Measurements from ENCODE around the gene GATAD1. TPM values are rescaled to one million over a fixed set of nuclear protein-coding genes. Genes with fewer than 3 reads are reported as not detected.

Gene GATAD1, protein sequence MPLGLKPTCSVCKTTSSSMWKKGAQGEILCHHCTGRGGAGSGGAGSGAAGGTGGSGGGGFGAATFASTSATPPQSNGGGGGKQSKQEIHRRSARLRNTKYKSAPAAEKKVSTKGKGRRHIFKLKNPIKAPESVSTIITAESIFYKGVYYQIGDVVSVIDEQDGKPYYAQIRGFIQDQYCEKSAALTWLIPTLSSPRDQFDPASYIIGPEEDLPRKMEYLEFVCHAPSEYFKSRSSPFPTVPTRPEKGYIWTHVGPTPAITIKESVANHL
- total RNA-seq (2021) (34.4 to 37.6 TPM (median 36.4 TPM) in 3 replicates), Bru-seq, nascent RNA (percentile 97 among the genes with signal in this experiment)
- long read RNA-seq, experiment 1, transcript GATAD1-201 (5 exons, 3,962 nt), result major isoform, 45 of 79 reads
- long read RNA-seq, experiment 1, transcript GATAD1-203 (3 exons, 2,017 nt), result minor isoform, 5 of 79 reads
- long read RNA-seq, experiment 1, partial matches to known transcripts, result 5 of 79 reads
- long read RNA-seq, experiment 1, other reads (novel, unspliced or antisense), result 17 of 79 reads
- long read RNA-seq, experiment 2, transcript GATAD1-201 (5 exons, 3,962 nt), result major isoform, 13 of 32 reads
- long read RNA-seq, experiment 2, partial matches to known transcripts, result 3 of 32 reads
- long read RNA-seq, experiment 2, other reads (novel, unspliced or antisense), result 16 of 32 reads
- long read RNA-seq, experiment 3, partial matches to known transcripts, result 1 of 2 reads
- long read RNA-seq, experiment 3, other reads (novel, unspliced or antisense), result 1 of 2 reads

GRCh38 chr7:92447345-92448204, at the start of gene GATAD1:
TSS of gene GATAD1 (plus strand) at chr7:92447482. CDS start at chr7:92447730, 248 bp downstream.
- Mint-ChIP-seq H3K4me1 (peaks cover 9% of the 10 kb centered on the region), H3K9me3 (peaks cover 10% of the 10 kb centered on the region), H3K4me3 (peak within 1 kb of the TSS; percentile 77), H3K27me3 (ENCODE audit: low read depth) (no peaks in the 10 kb centered on the region), H3K36me3 (peaks cover 31% of the 10 kb centered on the region), H3K27ac (peak within 1 kb of the TSS; percentile 72)
- DNase-seq (ENCODE audit: low spot score) (peak; percentile 90), ATAC-seq (peak; percentile 91)
- ChIA-PET CTCF (interaction anchor here (0.6 to 6.1 kb wide), 36 partner anchors 10 to 890 kb away, joined by 3 to 177 read pairs (median 5); partner anchors contain the start of genes ANKIB1, CYP51A1, KRIT1 and LRRD1), POLR2A (interaction anchor here (0.6 to 2.4 kb wide), 7 partner anchors 10 to 313 kb away, joined by 3 to 13 read pairs (median 6); partner anchors contain the start of genes ANKIB1, CYP51A1 and KRIT1)
- TF ChIP-seq ELF4 (CRISPR knock-in tag; IDR thresholded peaks at IDR 0.05; ENCODE audit: low read depth) (peak; percentile 90; the same call in 1 of the 2 replicates), STAT6 (CRISPR knock-in tag; conservative IDR thresholded peaks at IDR 0.05; ENCODE audit: low read depth) (no peak), RORB (CRISPR knock-in tag; IDR thresholded peaks at IDR 0.05) (no peak), MAX (CRISPR knock-in tag; IDR thresholded peaks at IDR 0.05) (peak; percentile 84), ZSCAN18 (CRISPR knock-in tag; IDR thresholded peaks at IDR 0.05) (no peak), TEAD4 (CRISPR knock-in tag; IDR thresholded peaks at IDR 0.05) (0 out of 2 replicates have a peak, but pooled peaks have one; percentile 16), RELA (CRISPR knock-in tag; IDR thresholded peaks at IDR 0.05; ENCODE audit: borderline replicate concordance) (peak; percentile 55; the same call in 1 of the 2 replicates), SP1 (CRISPR knock-in tag; conservative IDR thresholded peaks at IDR 0.05) (no peak; the same call in 1 of the 2 replicates), CREM (CRISPR knock-in tag; IDR thresholded peaks at IDR 0.05) (peak; percentile 72), ARID4B (CRISPR knock-in tag; IDR thresholded peaks at IDR 0.05; ENCODE audit: borderline replicate concordance) (peak; percentile 78; the same call in 1 of the 2 replicates), KAT7 (CRISPR knock-in tag; IDR thresholded peaks at IDR 0.05; ENCODE audit: borderline replicate concordance) (peak; percentile 63; the same call in 1 of the 2 replicates), E2F4 (CRISPR knock-in tag; IDR thresholded peaks at IDR 0.05; ENCODE audit: borderline replicate concordance, low read depth) (0 out of 2 replicates have a peak, but pooled peaks have one; percentile 18)
- TF ChIP-seq, protein P1, sequence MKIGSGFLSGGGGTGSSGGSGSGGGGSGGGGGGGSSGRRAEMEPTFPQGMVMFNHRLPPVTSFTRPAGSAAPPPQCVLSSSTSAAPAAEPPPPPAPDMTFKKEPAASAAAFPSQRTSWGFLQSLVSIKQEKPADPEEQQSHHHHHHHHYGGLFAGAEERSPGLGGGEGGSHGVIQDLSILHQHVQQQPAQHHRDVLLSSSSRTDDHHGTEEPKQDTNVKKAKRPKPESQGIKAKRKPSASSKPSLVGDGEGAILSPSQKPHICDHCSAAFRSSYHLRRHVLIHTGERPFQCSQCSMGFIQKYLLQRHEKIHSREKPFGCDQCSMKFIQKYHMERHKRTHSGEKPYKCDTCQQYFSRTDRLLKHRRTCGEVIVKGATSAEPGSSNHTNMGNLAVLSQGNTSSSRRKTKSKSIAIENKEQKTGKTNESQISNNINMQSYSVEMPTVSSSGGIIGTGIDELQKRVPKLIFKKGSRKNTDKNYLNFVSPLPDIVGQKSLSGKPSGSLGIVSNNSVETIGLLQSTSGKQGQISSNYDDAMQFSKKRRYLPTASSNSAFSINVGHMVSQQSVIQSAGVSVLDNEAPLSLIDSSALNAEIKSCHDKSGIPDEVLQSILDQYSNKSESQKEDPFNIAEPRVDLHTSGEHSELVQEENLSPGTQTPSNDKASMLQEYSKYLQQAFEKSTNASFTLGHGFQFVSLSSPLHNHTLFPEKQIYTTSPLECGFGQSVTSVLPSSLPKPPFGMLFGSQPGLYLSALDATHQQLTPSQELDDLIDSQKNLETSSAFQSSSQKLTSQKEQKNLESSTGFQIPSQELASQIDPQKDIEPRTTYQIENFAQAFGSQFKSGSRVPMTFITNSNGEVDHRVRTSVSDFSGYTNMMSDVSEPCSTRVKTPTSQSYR (CRISPR knock-in tag; IDR thresholded peaks at IDR 0.05), result no peak
- TF ChIP-seq, protein P2, sequence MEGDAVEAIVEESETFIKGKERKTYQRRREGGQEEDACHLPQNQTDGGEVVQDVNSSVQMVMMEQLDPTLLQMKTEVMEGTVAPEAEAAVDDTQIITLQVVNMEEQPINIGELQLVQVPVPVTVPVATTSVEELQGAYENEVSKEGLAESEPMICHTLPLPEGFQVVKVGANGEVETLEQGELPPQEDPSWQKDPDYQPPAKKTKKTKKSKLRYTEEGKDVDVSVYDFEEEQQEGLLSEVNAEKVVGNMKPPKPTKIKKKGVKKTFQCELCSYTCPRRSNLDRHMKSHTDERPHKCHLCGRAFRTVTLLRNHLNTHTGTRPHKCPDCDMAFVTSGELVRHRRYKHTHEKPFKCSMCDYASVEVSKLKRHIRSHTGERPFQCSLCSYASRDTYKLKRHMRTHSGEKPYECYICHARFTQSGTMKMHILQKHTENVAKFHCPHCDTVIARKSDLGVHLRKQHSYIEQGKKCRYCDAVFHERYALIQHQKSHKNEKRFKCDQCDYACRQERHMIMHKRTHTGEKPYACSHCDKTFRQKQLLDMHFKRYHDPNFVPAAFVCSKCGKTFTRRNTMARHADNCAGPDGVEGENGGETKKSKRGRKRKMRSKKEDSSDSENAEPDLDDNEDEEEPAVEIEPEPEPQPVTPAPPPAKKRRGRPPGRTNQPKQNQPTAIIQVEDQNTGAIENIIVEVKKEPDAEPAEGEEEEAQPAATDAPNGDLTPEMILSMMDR (IDR thresholded peaks at IDR 0.05), result peak; percentile 14
- TF ChIP-seq, protein P3, sequence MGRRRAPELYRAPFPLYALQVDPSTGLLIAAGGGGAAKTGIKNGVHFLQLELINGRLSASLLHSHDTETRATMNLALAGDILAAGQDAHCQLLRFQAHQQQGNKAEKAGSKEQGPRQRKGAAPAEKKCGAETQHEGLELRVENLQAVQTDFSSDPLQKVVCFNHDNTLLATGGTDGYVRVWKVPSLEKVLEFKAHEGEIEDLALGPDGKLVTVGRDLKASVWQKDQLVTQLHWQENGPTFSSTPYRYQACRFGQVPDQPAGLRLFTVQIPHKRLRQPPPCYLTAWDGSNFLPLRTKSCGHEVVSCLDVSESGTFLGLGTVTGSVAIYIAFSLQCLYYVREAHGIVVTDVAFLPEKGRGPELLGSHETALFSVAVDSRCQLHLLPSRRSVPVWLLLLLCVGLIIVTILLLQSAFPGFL (CRISPR knock-in tag; IDR thresholded peaks at IDR 0.05; ENCODE audit: borderline replicate concordance), result no peak; the same call in 1 of the 2 replicates

Measured in WTC11 (cell line).